VCaP (cell line): ENCODE data around the gene ATOSA.

Experiments
- H3K27ac ChIP-seq: fragments of 450-650 bp; 2 replicates; pipeline ENCODE4 v1.5.1; 2017
- TF ChIP-seq, protein P1 (sequence below): fragments of 450-650 bp; conservative IDR thresholded peaks from 2 replicates; pipeline ENCODE4 v1.5.1; 2017; ENCODE audit warnings: mild to moderate bottlenecking, moderate library complexity

ATOSA gene

DNA sequence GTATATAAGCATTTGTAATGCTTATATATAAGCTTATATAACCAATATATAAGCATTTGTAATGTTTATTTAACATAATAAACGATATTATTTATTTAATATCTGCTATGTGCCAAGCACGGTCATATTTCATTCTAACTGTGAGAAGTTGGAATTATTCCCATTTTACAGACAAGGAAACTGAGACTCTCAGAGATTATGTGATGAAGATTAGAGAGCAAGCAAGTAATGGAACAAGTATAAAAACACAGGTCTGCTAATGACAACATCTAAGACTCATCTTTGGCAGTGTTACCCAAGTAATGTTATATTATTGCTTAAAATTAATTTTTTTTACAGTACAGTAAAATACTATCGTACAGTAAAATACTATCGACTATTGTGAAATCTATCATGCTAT, 4.4 kb downstream of the ATOSA start:
- no peak overlapping the region for H3K27ac ChIP-seq
- TF ChIP-seq, protein P1, sequence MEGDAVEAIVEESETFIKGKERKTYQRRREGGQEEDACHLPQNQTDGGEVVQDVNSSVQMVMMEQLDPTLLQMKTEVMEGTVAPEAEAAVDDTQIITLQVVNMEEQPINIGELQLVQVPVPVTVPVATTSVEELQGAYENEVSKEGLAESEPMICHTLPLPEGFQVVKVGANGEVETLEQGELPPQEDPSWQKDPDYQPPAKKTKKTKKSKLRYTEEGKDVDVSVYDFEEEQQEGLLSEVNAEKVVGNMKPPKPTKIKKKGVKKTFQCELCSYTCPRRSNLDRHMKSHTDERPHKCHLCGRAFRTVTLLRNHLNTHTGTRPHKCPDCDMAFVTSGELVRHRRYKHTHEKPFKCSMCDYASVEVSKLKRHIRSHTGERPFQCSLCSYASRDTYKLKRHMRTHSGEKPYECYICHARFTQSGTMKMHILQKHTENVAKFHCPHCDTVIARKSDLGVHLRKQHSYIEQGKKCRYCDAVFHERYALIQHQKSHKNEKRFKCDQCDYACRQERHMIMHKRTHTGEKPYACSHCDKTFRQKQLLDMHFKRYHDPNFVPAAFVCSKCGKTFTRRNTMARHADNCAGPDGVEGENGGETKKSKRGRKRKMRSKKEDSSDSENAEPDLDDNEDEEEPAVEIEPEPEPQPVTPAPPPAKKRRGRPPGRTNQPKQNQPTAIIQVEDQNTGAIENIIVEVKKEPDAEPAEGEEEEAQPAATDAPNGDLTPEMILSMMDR = no peak

DNA sequence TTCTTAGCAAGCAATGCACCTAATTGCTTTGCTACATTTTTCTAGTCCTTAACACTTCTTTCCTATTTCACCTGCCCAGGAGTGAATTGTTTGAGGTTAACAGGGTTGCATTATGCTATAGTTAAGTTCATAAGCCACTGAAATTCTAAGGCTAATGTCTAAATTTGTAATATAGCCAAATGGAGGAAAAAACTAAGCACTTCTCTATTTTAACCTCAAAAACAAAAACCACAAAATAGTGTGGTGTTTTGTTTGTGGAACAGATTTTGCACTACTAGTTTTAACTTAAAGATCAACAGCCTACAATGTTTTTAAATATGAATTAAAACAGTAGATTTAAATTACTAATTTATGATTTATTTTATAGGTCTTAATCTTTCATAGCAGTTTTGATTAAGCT, 5.5 kb downstream of the ATOSA start:
- H3K27ac ChIP-seq = no peak overlapping the region
- TF ChIP-seq, protein P1 = no peak

DNA sequence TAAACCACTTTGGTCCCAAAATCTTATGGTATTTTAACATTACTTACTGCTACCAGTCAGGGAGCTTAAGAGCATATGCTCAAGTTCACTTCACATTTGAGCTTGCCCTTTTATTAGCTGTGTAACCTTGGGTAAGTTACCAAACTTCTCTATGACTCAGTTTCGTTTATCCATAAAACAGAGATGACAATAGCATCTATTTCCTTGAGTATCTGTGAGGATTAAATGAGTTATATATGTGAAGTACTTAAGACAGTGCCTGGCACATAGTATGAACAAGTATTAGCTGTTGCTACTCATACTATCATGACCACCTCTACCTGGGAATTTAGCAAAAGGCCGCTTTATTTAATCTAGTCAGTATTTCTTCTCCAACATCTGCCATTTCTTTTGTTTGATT, 5.9 kb downstream of the ATOSA start:
- TF ChIP-seq, protein P1 = no peak
- H3K27ac ChIP-seq = no peak overlapping the region

DNA sequence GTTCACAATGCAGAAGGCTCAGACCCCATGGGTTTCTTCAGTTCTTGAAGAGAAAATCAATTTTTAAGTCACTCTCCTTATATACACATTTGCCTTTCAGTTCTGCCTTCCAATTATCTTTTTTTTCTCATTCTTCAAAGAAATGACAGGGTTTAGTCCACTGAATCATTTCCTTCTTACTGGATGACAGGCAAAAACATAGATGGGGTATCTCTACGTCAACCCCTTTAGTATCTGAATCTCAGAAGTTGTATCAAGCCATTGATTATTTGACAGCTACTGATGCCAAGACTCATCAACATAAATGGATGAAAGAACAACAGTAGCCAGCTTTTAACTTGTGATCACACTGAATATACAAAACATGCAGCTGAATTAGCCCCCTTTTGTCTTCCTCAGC, 6.5 kb downstream of the ATOSA start:
- TF ChIP-seq, protein P1 = no peak
- no peak overlapping the region for H3K27ac ChIP-seq

DNA sequence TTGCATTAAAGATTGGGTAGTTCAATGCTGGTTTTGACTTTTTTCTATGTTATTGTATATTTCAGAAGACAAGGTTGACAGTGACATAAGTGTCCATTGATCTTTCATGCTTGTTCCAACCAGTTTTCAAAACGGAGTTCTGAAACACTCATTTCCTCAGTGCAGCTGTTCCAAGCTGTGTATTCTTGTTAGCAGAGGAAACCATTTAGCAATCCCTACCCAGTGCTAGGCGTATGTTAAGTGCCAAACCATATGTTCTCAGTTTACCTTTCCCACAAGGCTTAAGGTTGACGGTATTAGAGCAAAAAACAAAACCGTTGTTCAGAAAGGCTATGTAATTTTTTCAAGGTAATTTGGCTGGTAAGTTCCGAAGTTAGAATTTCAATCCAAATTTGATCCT, 9.1 kb downstream of the ATOSA start:
- H3K27ac ChIP-seq = no peak overlapping the region
- TF ChIP-seq, protein P1 = no peak

DNA sequence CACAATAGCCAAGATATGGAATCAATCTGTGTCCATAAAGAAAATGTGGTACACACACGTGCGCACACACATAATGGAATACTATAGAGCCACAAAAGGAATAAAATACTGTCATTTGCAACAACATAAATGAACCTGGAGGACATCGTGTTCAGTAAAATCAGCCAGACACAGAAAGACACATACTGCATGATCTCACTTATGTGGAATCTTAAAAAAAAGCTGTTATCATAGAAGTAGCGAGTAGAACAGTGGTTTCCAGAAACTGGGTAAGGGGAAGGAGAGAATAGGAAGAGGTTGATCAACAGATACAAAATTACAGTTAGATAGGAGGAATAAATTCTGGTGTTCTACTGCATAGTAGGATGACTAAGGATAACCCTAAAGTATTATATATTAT, 11.1 kb downstream of the ATOSA start:
- TF ChIP-seq, protein P1 = no peak
- H3K27ac ChIP-seq = no peak overlapping the region

DNA sequence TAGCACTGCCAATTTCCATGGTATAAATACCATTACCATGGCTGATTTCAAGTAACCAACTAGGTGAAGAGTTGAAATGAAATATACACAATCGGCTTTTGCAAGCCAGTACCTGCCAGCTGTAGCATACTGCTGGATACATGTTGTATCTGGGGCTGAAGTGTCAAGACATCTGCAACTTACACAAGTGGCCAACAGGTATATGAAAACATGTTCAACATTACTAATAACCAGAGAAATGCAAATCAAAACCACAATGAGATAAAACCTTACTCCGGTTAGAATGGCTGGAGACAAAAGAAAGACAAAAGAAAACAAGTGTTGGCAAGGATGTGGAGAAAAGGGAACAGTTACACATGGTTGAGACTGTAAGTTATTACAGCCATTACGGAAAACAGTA, 11.6 kb downstream of the ATOSA start:
- TF ChIP-seq, protein P1 = no peak

More for the DNA sequence above, 11.6 kb downstream of the ATOSA start:
- no peak overlapping the region for H3K27ac ChIP-seq
